Camera-type eye (tissue), 1 donor: Measurements from ENCODE around the gene TVP23A. TPM values are rescaled to one million over a fixed set of nuclear protein-coding genes. Genes with fewer than 3 reads are reported as not detected.

ENCODE experiments used
- total RNA-seq: library from RNA; depleted of rRNA; stranded (reverse); fragments of >200 nt; gene quantifications from one replicate; pipeline ENCODE4 v1.2.3, GENCODE V29; 2014

TVP23A gene
- total RNA-seq, result 10.6 TPM

GRCh38 chr16:10817963-10818941 is at the start of gene TVP23A:
Gene TVP23A, minus strand, starts transcription at chr16:10818794. Its CDS starts 301 bp downstream, at chr16:10818493.

GRCh38 chr16:10743610-10744369 is 74.8 kb downstream of the TVP23A start, which contains the start of gene NUBP1:
Gene NUBP1, plus strand, starts transcription at chr16:10743842. Its CDS starts 22 bp downstream, at chr16:10743864.

Other genes with a start within 250 kb of the TVP23A start
- 21.9 TPM for gene EMP2, start 238.2 kb downstream of the TVP23A start, total RNA-seq
- 0.44 TPM for gene TEKT5, start 123.9 kb downstream of the TVP23A start, total RNA-seq
- gene NUBP1, start 75.0 kb downstream of the TVP23A start, total RNA-seq, result 24.8 TPM
- 3.8 TPM for gene CIITA, start 58.4 kb upstream of the TVP23A start, total RNA-seq
- gene DEXI, start 123.7 kb upstream of the TVP23A start, total RNA-seq, result 34.6 TPM
- 34.3 TPM for gene CLEC16A, start 125.8 kb upstream of the TVP23A start, total RNA-seq